ACHN (cell line): Measurements from ENCODE around the gene PDCL3.

Source experiments
- DNase-seq: peaks from one replicate; pipeline ENCODE4 v3.0.0-alpha.2; 2015
- in situ Hi-C: cut with HindIII; loops from 2 replicates; pipeline ENCODE4 v1.10.0; 2017; ENCODE audit warnings: low sequenced_read_pairs, low pct_ligation_motif_present, low pct_unique_long_range_greater_than_20kb

PDCL3 gene

GRCh38 chr2:100603948-100604633, 41.3 kb downstream of the PDCL3 start:
- in situ Hi-C loops = no loop called here
- DNase-seq = no peak

DNA sequence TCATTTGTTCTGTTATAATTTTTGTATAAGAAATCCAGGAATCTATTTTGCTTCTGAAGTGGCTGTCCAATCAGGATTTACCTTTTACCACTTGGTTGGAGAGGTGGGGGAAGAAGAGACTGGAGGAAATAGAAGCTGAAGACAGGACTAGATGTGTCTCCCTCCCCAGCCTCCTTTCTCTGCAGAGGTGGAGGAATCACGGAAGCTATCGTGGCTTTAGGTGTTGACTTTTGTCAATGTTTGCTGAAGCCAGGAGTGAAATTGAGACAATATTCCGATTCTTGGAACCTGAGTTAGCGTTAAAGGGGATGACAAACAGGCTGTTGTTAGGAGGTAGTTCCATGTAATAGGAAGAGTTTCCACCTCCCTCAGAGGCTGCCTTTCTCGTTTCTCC, 43.5 kb downstream of the PDCL3 start:
- in situ Hi-C loops = no loop called here
- DNase-seq = no peak

DNA sequence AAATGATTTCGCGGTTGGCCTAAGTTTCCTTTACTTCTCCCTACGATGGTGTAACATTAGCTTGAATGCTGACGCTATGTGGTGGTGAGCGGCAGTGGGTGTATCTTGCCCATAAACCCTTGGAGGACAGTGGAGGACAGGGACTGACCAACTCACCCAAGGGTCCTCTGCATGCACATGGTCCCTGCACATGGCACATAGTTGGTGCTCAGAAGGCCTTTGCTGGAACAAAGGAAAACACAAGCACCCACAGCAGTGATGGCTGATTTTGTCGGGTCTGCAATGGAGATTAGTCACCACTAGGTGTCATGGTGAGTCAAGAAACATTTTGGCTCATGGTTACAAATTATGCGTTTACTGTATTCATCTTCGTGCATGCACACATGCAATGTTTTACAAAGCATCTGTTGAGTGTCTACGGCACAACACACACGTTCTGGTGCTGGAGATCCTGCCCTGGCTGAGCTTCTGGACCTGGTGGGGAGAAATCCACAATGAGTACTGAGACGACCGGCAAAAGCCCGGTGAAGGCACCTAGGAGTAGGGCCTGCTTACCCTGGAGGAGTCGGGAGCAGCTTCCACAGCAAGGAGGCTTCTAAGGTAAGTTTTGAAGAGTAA, 44.0 kb downstream of the PDCL3 start:
- in situ Hi-C loops = no loop called here
- DNase-seq = peak; percentile 40

- DNase-seq = peak; percentile 64
- in situ Hi-C loops = no loop called here
Observed at GRCh38 chr2:100610381-100610831, 47.6 kb downstream of the PDCL3 start.

DNA sequence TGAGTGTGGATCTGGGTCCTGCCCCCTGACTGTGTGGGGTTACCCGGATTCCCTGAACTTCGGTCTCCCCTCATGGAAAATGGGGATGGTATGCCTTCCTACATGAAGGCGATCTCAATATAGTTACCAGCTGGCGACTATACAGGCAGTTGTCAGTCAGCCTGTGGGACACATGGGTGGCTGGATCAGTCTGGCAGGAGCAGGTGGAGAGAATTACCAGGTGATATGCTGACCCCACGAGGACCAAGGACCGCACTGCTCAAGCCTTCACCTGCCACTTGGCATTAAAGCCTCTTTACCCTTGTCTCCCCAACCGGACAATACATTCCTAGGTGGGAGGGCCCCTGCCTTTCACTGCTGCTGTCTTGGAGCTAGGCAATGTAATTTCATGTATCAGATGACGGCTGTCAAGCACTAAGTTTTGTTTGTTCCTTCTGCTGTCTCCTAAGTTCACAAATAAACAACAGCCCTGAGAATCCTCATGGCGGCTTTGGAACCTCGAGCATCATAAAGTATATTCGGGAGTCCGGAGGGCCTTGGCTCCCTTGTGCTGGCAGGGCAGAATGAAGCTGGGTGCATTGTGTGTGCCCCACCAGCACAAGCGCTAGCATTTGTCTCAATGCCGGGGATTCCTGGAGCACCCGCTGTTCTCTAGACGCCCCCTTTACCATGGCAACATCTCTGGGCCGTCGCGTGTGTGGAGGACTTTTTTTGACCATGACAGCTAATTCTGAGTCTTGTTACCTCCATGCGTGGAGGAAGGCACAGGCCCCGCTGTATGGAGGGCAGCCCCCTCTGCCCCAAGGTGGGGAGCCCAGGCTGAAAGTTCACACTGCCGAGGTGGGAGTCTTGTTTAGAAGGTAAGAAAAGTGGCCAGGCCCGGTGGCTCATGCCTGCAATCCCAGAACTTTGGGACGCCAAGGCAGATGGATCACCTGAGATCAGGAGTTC, 48.6 kb downstream of the PDCL3 start:
- no peak for DNase-seq
- in situ Hi-C loops = no loop called here

GRCh38 chr2:100612388-100613000, 49.7 kb downstream of the PDCL3 start:
- DNase-seq = no peak
- in situ Hi-C loops = no loop called here

GRCh38 chr2:100613719-100614118, 50.9 kb downstream of the PDCL3 start:
- in situ Hi-C loops = no loop called here
- no peak for DNase-seq

DNA sequence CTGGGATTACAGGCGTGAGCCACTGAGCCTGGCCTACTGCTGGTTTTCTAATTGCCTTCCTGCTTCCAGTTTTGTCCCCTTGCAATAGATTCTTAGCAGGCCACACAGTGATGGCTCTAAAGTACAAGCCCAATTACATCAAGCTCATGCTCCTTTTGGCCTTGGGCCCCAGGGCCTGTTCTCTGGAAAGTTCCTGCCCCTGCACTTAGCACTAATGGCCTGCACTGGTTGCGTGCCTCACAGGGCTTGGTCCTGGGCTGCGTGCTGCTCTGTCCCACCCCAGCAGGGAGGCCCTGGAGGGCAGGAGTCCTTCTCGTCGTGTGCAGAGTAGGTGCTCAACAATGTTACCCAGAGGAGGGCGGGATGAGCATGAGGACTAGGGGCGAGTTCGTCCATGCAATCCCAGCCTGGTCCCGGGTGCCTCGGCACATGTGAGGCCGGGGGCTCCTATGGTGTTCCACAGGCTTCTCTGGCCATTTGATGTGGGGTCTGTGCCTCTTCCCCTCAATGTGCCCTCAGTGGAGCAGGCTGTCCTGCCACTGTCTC, 51.7 kb downstream of the PDCL3 start:
- DNase-seq = no peak
- in situ Hi-C loops = no loop called here

DNA sequence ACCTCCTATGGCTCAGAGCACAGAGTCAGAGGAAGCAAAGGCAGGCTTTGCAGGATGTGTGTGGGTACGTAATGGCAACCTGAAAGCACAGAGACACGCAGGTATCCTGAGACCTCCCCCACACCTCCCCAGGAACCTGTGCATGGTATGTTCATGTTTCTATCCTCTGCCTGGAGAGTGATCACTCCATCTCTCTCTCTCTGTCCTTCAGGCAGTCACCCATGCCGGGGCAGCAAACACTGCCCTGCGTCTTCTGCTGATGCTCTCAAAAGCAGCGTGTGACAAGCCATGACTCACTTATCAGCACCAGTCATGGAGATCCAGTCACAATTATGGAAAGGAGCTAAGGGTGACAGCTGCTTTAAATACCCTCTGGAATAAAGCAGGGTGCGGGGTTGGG, 52.7 kb downstream of the PDCL3 start:
- in situ Hi-C loops = no loop called here
- DNase-seq = no peak

DNA sequence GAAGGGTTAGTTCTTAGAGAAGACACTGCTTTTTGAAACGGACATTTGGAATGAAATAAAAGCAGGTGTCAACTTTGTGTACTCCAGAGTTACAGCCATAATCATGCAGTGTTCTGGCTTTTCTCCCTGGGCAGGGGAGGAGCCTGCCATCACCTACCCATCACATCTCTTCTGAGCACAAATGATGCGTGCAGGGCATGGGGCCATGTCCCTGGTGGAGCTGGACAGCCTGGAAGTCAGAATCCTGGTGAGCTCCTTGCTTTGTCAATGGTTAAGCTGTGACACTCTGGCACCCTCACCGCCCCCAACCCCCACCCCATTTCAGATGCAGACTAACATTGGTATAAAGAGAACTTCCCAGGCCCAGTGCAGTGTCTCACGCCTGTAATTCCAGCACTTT, 53.1 kb downstream of the PDCL3 start:
- in situ Hi-C loops = no loop called here
- no peak for DNase-seq

DNA sequence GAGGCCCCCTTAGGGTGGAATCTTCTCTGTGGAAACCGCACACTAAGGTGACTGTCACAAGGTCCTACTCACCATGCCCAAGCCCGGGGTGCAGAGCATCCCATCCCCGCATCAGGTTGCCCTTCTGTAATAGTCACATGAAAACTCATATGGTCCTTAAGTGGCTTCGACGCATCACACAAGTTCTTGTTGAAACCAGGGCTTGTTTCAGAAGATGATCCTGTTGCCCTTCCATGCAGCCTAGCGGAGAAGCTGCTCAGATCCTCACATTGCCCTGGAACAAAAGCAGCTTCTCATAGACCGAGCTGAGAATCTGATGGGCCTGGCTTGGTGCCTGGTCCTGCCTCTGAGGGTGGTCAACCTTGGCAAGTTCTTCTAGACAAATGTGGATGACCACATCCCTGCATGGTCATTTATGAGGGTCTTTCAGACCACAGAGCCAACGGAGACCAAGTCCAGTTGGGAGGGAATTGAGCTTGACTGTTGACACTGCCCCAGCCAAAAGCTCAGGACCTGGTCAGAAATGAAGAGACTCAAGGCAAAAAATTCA, 54.1 kb downstream of the PDCL3 start:
- no peak for DNase-seq
- in situ Hi-C loops = no loop called here

GRCh38 chr2:100619951-100620350, 57.2 kb downstream of the PDCL3 start:
- in situ Hi-C loops = no loop called here
- no peak for DNase-seq

GRCh38 chr2:100620481-100620880, 57.7 kb downstream of the PDCL3 start:
- in situ Hi-C loops = no loop called here
- no peak for DNase-seq

- in situ Hi-C loops = no loop called here
- DNase-seq = no peak
Observed at GRCh38 chr2:100621371-100621951, 58.7 kb downstream of the PDCL3 start.

DNA sequence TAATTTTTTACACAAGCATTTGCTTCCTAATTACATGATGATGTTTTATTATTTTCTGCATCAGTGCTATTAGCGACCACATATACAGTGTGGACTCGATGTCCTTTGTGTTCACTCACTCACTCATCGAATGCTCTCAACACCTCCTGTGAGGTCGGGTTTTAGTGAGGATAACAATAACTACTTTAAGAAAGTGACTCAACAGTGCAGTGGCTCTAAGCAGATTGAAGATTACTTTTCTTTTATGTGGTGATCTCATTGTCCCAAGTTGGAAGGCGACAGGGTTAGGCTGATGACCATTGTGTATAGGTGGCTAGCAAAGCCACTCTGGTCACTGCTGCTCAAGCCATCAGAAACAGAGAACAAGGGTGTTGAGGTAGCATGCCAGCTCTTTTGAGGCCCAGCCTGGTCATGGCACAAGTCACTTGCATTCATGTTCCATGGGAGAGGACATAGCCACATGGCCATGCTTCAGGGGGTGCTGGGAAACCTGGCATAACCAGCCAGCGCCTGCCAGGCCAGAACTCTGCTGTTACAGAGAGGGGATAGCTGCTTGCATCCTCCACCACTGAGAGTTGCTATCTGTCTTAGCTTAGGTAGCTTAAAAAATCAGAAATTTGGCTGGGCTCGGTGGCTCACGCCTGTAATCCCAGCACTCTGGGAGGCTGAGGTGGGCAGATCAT, 60.4 kb downstream of the PDCL3 start:
- no peak for DNase-seq
- in situ Hi-C loops = no loop called here

- in situ Hi-C loops = no loop called here
- no peak for DNase-seq
Observed at GRCh38 chr2:100623930-100624329, 61.1 kb downstream of the PDCL3 start.

GRCh38 chr2:100624536-100624935, 61.7 kb downstream of the PDCL3 start:
- in situ Hi-C loops = no loop called here
- no peak for DNase-seq

DNA sequence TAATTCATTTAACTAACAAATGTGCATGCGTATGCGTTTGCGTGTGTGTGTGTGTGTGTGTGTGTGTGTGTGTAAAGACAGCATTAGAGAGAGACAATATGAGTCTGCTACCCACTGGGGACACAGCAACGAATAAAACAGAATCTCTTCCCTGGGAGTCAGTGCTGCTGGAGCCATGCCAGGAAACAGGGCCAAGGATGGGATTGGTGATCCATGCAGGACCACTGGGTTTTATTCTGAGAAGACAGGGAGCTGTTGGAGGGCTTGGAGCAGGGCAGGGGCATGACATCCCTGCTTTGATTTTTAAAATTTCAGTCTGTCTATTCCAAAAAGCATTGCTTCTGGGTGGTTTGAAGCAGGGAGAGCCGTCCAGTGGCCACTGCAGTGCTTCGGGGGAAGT, 62.9 kb downstream of the PDCL3 start:
- in situ Hi-C loops = no loop called here
- DNase-seq = no peak
